Stimulated activated CD8-positive, alpha-beta memory T cell treated with anti-CD3 and anti-CD28 coated beads, Interleukin-15, amount 100 ng/mL, for 48 hours (primary cell): ENCODE data around the gene MBTPS1.

Experiments used
- DNase-seq, 2 donors: peaks; one replicate each; pipeline ENCODE4 v3.0.0-alpha.2; 2020; ENCODE audit warnings: low read depth in 2 of 2

Gene MBTPS1

DNA sequence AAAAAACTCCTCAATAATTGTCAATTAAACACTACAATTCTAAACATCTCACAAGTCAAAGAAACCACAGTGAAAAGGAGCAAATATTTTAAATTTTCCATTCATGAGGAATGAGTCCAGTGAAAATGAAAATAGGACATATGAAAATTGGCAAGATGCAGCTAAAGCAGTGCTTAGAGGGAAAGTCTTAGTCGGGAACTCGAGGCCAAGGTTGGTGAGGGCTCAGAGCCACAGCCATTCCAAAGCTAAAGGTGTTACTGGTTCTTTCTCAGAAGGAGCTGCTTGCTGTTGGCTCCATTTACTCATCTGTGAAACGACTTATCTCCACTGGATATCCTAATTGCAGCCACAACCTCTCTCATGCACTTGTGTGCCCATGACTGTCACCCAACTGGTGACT is 80.6 kb downstream of the MBTPS1 start:
- DNase-seq = no peak

DNA sequence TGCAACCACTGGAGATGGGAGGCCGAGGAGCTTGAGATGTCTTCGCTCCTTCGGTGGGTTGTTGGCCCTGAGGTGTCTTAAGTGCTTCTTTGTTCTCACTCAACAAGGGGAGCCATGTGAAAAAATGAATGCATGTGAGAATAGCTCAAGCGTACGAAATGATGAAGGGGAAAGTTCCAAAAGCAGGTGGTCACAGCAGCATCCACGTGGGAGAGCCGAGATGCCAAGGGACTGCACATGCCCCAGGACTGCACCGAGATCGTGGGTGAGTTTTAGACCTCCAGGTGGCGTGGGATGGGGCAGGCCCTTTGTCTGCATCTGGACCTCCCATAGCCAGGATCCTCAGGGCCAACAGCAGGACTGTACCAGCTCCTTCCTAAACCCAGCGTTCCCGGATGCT is 82.2 kb downstream of the MBTPS1 start:
- no peak for DNase-seq

GRCh38 chr16:84033251-84034195 is 83.2 kb downstream of the MBTPS1 start:
- DNase-seq = no peak

DNA sequence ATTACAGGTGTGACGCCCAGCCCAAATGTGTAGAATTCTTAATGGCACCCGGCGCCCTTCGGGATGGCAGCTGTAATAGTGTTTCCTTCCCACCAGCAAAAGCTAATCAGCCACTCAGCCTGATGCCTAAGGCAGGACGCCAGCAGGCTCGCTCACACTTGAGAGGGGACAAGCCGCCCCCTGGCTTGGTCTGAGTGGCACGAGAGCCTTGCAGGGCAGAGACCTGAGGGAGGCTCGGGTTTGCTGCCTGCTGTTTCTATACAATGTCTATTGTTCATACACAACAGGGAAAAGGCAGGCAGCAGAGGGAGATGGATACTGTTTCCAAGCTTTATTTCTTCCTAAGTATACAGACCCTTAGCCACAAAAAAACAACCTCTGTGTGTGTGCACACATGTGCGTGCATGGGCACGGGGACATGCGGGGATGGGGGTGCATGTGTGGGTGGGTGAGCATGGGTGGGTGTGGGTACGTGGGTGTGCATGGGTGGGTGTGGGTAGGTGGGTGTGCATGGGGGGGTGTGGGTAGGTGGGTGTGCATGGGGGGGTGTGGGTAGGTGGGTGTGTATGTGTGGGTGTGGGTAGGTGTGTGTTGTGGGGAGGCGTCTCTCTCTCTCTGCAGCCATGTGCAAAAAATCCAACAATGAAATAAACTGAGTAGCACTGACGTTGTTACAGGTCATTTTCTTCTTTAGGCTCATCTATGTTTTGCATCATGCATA is 84.1 kb downstream of the MBTPS1 start:
- no peak for DNase-seq

DNA sequence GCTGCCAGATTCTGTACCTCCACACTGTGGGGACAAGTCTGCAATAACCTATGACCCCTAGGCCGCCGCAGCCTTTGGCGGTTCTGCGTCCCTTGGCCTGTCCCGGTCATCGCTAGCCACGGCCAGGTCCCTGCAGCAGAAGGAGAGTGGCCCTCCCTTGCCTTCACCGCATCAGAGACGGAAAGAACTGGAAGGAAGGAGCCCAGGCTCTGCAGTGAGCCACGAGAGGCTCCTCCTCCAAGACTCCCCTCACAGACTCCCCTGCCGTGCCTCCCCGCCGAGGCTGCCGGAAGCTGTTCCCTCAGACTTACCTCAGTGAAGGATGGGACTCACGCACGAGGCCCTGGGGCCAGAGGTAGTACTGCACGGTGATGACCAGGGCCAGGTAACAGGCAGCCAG is 85.2 kb downstream of the MBTPS1 start:
- DNase-seq = no peak

- DNase-seq = no peak
Observed at GRCh38 chr16:84029297-84030047, 87.3 kb downstream of the MBTPS1 start.

DNA sequence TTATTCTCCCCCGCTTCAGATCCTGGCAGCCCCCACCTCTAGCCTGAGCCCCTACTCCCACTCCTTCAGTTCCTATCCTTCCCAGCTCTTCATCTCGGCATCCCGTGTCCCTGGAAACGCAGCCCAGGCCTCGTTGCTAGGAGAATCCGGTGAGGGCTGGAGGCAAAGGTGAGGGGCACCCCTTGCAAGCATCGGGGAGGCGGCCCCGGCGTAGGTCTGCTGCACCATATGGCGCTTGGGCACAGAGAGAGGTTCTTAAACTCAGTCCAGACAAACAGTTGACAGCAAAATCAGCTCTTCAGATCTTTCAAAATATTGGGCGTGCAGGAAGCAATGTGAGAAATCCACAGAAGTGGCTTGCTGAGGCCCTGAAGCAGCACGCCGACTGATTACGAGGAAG is 89.1 kb downstream of the MBTPS1 start:
- no peak for DNase-seq

DNA sequence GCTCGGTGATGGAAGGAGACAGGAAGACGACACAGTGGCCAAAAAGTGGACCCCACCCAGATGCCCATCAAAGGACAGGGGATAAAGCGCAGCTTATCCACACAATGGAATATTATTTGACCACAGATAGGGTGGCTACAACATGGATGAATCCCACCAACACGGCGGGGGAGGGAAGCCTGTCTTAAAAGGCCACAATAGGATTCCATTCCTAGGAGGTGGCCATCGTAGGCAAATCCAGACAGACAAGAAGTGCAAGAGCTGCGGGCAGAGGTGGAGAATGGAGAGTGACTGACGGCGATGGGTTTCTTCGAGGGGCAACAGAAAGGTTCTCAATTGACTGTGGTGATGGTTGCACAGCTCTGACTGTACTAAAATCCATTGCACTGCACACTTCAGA is 90.1 kb downstream of the MBTPS1 start:
- no peak for DNase-seq

DNA sequence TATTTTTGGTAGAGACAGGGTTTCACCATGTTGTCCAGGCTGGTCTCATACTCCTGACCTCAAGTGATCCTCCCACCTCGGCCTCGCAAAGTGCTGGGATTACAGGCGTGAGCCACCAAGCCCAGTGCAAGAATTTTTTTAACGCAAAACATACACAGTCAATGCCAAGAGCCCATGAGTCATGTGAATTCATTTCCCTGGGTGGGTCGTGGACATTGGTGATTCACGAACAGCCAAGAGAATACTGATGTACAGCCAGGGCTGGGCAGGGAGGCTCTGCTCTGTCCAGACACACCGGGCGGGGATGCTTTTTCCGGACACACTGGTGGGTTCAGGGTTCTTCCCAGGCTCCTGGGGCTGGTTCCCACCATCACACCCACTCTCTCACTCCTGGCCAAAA is 91.9 kb downstream of the MBTPS1 start:
- DNase-seq = no peak

- no peak for DNase-seq
Observed at GRCh38 chr16:84022644-84023043, 94.1 kb downstream of the MBTPS1 start.

- DNase-seq = no peak
Observed at GRCh38 chr16:84021488-84021887, 95.3 kb downstream of the MBTPS1 start.

DNA sequence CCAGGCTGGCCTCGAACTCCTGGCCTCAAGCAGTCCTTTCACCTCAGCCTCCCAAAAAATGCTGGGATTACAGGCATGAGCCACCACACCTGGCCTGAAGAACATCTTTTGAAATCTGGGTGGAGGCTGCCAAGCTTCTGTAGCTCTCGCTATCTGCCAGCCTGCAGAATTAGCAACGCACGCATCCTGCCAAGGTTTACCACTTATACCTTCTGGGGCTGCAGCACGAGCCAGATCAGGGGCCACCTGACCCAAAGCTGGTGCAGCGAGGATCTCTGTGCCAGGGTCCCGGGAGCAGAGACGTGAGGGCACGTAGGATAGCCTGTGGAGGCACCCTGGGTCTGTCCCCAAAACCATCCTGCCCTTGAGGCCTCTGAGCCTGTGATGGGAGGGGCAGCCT is 96.4 kb downstream of the MBTPS1 start:
- no peak for DNase-seq

- DNase-seq = no peak
Observed at GRCh38 chr16:84018710-84019109, 98.0 kb downstream of the MBTPS1 start.

DNA sequence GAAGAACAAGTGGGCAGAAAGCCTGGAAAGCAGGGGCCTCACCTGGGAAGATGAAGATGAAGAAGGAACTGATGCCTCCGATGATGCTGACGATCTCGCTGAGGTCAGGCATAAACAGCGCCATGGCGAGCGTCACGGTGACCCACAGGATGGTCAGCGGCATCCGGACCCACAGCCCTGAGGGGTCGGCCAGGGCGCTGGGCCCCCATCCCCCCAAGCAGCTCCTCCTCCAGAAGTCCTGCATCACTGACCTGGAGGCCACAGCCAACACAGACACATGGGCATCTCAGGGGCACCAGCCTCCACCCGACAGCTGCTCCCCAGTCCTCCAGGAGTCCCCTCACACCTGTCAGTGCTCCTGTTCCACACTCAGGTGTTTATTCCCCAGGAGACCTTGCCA is 100.3 kb downstream of the MBTPS1 start:
- DNase-seq = no peak

DNA sequence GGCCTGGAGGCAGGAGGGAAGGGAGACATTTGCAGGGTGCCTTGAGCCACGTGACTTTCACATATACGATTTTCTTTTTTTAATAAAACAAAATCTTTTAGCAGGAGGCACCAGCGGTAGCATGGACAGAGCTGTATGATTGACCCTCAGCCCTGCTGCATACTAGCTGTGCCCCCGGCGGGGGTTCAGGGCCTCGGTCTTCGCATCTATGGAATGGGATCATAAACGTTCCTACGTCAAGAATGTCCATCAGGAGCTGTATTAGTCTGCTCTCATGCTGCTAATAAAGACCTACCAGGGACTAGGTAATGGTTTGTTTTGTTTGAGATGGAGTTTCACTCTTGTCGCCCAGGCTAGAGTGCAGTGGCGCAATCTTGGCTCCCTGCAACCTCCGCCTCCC is 101.3 kb downstream of the MBTPS1 start:
- no peak for DNase-seq

DNA sequence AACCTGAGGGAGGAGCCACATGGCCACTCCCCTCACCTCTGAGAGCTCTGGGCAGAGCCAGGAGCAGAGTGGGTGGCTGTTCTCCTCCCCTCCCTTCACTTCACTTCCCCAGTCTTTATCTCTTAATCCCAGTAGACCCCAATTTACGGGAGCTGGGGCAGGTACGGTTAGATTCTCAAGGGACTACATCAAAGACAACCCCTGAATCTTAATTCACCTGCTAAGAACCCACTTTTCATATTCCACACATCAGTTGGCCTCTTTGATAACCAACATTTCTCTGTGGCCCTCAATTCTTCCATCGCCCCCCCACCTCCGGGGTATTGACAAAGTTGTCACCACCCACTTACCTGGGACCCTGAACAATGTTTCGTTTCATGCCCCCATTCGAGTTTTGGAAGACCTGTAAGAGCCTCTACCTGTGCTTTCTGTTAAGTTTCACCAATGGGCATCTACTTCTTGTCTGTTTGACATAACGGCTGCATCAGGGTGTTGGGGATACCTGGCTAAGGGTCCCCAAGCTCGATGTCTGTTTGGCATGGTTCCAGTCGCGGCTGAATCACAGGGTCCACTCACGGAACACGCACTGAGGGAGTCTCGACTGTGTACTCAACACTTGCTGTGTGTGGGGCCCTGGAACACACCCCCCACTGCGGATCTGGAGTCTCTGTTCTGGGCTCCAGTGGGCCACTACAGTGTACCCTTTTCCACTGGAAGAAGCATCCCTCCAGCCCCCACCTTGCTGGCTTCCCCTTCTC is 102.0 kb downstream of the MBTPS1 start:
- no peak for DNase-seq

DNA sequence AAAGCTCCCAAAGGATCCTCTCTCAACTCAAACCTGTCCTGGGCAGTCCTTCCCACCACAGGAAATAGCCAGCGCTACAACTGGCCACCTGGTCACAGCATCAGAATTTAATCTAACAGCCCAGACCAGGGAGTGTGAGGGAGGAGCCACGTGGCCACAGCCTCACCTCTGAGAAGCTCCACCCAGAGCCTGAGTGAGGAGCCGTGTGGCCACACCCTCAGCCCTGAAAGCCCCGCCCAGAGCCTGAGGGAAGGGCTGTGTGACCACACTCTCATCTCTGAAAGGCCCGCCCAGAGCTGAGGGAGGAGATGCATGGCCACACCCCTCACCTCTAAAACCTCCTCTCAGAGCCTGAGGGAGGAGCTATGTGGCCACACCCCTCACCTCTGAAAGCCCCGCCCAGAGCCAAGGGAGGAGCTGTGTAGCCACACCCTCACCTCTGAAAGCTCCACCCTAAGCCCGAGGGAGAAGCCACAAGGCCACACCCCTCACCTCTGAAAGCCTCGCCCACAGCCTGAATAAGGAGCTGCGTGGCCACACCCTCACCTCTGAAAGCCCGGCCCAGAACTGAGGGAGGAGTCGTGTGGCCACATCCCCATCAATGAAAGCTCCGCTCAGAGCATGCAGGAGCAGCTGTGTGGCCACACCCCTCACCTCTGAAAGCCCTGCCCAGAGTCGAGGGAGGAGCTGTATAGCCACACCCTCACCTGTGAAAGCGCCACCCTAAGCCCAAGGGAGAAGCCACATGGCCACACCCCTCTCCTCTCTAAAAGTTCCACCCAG is 102.8 kb downstream of the MBTPS1 start:
- peak; percentile 55 to 73 for DNase-seq

DNA sequence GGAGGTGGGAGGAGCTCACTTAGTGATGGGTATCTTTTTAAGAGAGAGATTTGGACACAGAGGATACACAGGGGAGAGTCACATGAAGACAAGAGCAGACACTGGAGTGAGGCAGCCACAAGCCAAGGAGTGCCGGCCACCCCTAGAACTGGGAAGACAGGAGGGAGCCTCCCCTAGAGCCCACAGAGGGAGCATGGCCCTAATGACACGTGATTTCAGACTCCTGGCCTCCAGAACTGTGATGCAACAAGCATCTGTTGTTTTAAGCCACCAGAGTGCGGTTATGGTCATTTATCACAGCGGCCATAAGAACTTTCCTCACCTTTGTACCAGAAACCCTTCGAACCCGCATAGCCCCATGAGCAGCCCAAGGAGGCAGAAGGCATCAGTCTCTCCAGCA is 107.5 kb downstream of the MBTPS1 start:
- DNase-seq = no peak

- no peak for DNase-seq
Observed at GRCh38 chr16:84007965-84008364, 108.8 kb downstream of the MBTPS1 start.

- no peak for DNase-seq
Observed at GRCh38 chr16:84007520-84007919, 109.2 kb downstream of the MBTPS1 start.

- no peak for DNase-seq
Observed at GRCh38 chr16:84005391-84005790, 111.4 kb downstream of the MBTPS1 start.
